Activated T-helper 1 cell treated with anti-CD3 and anti-CD28 coated beads, Interleukin-2, amount 50 U/mL, for 16 hours (primary cell): ENCODE results near the gene RASSF5.
"Not testable (repeated sequence)": the region's sequence is repeated elsewhere in the genome, so short reads cannot be mapped to it uniquely, and the experiment has no call there.

Source experiments
- DNase-seq, 2 donors: peaks; one replicate each; pipeline ENCODE4 v3.0.0-alpha.2; 2020; ENCODE audit warnings: low read depth in 1 of 2, low spot score in 1 of 2

RASSF5 gene

GRCh38 chr1:206566999-206567398, 59.7 kb downstream of the RASSF5 start:
- no peak for DNase-seq

GRCh38 chr1:206568256-206568655, 60.9 kb downstream of the RASSF5 start:
- no peak for DNase-seq

- DNase-seq: no peak
These were observed 61.5 kb downstream of the RASSF5 start for GRCh38 chr1:206568779-206569352.

GRCh38 chr1:206569556-206569955, 62.2 kb downstream of the RASSF5 start:
- no peak for DNase-seq

GRCh38 chr1:206570529-206570928, 63.2 kb downstream of the RASSF5 start:
- DNase-seq: no peak

- no peak for DNase-seq
These were observed 65.5 kb downstream of the RASSF5 start for GRCh38 chr1:206572835-206573234.

- DNase-seq: no peak
These were observed 66.0 kb downstream of the RASSF5 start for GRCh38 chr1:206573319-206573718.

- no peak for DNase-seq
These were observed 66.4 kb downstream of the RASSF5 start for GRCh38 chr1:206573762-206574161.

GRCh38 chr1:206575165-206575893, 68.0 kb downstream of the RASSF5 start:
- DNase-seq: no peak

- DNase-seq: no peak
These were observed 68.8 kb downstream of the RASSF5 start for GRCh38 chr1:206575894-206576737.

GRCh38 chr1:206577626-206578025, 70.3 kb downstream of the RASSF5 start:
- DNase-seq: no peak

- DNase-seq: no peak
These were observed 71.0 kb downstream of the RASSF5 start for GRCh38 chr1:206578068-206578977.

- no peak for DNase-seq
These were observed 71.6 kb downstream of the RASSF5 start for GRCh38 chr1:206578978-206579374.

GRCh38 chr1:206579747-206580437, 72.6 kb downstream of the RASSF5 start:
- DNase-seq: peak; percentile 50 to 75

GRCh38 chr1:206580438-206581113, 73.2 kb downstream of the RASSF5 start:
- no peak for DNase-seq

- DNase-seq: not testable (repeated sequence)
These were observed 73.8 kb downstream of the RASSF5 start for GRCh38 chr1:206581114-206581497.

GRCh38 chr1:206581571-206581981, 74.2 kb downstream of the RASSF5 start:
- peak in 1 of 2 donors; percentile 59 for DNase-seq

- DNase-seq: no peak
These were observed 75.2 kb downstream of the RASSF5 start for GRCh38 chr1:206582537-206582936.

GRCh38 chr1:206582971-206583706, 75.8 kb downstream of the RASSF5 start:
- no peak for DNase-seq
